GM10847 (cell line): ENCODE results near the gene SND1.

Experiments used
- POLR2A ChIP-seq: IDR thresholded peaks from 2 replicates; pipeline ENCODE4 v1.6.1; 2011; ENCODE audit not compliant: insufficient read length; ENCODE audit errors: extremely low read depth

Gene SND1

DNA sequence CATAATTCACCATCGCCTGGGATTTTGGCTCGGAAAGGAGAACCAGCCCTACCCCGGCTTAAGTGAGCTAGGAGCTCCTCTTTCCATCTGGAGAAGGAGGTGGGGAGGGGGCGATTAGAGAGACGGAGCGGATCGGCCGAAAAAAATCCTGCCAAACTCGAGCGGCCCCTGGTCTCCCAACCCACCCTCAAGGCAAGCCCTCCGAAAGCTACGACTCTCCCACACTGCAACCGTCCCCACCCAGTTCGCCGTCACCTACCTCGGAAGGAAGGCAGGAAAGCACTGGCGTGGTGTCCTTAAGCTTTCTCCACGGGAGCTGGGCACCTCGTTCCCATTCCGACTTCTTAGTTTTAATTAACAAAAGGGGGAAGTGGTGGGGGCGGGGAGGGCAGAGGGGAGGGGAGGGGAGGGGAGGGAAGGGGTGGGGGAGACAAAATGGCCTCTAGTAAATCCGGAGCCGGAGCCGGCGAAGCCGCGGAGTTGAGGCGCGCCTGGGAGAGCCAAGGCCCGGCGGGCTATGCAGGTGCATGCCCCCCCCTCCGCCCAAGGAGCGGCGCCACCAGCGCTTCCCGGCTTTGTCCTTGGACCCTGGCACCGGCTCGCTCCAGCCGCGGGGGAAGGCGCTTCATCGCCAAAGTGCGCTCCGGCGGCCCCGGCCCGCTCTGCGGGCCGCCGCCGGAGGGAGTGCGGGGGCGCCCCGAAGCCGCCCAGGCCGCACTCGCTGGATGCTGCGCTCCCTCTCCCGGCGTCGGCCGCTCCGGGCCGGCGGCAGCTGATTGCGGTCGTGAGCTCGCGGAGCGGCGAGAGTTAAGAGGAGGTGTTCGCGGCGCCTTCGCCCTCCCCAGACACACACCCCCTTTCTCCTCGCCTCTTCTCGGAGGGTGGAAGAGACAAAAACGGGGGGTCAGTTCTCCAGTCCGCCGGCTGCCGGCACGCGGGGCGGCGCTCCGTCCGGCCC lies 378.9 kb downstream of the SND1 start, which contains the start of gene LRRC4:
Gene LRRC4 (minus strand): TSS at position 784 of the 958 bp plus-strand sequence. CDS start 797 bp downstream, outside the sequence.
- TF ChIP-seq POLR2A = no peak

- TF ChIP-seq POLR2A = no peak
Measured at GRCh38 chr7:128031901-128032604, 380.1 kb downstream of the SND1 start.

DNA sequence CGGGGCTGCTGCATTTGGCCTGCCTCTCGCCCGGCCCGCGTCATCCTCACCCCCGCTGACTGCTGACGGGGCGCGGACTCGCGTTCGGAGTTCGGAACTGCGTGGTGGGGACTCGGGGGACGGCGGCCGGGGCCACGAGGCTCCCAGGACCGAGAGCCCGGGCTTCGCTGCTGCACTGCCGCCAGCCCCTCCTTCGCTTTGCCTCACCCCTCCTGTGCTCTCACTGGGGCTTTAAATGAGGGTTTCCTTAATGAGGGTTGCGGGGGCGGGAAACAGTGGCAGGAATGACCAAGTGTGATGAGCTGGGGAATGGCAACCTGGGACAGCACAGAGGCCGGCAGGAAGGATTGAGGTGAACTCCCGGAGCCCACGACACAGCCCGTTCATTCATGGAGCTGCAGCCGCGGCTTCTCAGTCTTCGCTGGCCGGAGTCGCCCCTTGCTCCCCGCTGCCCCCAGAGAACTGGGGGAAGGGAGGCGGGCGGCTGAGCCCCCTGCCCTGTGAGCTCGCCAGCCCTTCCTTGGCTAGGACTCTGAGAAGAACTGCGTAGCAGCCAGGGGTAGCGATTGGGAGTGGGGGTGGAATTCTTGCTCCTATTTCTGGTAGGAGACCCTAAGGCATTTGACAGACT lies 380.7 kb downstream of the SND1 start:
- TF ChIP-seq POLR2A = no peak

DNA sequence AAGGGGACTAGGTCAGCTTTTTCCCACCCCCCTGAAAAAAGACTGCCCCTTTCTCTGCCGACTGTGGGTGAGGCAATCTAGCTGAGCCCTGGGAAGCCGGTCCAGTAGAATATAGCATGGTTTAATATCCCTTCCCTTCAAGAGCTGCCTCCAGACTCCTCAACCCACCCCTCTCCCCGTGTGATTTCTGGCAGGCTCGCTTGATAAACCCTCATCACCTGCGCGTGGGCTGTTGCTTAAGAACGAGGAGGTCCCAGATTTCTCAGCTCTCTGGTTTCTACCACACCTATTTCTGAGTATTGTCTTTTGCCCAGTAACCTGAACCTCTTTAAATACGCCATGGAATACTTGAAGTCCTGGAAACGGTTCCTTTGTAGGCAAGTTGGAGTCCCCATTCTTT lies 381.3 kb downstream of the SND1 start:
- no peak for TF ChIP-seq POLR2A

DNA sequence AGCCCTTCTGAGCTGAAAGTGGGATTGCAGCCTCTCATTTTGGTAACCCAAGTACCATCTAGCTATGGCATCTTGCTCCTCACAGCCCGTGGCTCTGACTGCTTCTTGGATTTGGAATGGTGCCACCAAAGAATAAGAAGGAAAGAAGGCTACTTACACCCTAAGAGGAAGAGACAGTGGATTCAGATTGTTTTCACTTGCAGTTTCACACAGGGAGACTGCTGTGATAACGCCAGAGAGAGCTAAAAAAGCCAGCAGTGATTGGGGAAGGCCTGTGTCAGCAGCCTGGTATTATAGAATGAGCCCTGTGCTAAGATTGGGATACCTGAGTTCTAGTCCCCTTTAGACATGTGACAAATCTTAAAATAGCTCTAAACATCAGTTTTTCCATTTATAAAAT lies 382.8 kb downstream of the SND1 start:
- TF ChIP-seq POLR2A = no peak

GRCh38 chr7:128035712-128036111 lies 383.7 kb downstream of the SND1 start:
- no peak for TF ChIP-seq POLR2A

DNA sequence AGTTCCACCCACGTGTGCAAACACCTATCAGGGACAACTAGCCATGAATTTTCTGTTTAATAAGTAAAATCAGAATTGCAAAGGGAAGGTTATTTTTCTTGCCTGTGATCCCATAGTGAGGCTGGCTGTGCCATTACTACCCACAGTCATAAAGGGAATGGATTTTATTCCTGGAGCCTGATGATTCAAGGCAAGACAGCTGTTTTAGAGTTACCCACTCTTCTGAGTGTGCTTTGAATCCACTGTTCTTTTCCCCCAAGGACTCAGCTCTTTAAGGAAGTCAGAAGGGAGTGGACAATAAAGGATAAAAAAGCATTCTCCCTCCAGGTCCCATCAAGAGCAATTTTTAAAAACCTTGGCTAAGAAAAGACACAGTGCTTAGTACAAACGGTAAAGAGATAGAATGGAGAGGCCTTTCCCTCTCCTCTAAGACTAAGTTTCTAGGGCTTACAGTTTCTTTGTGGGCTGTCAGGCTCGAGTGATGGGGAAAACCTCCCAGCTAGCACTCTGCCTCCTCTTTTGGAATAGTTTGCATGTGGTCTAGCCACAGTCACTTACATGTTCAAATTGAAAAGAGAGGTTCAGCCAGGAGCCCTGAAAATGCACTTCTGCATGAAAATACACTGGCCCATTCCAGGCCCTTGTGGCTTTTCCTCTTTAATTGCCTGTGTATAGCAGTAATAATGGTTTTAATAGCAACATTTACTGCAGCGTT lies 384.4 kb downstream of the SND1 start:
- TF ChIP-seq POLR2A = no peak

GRCh38 chr7:128037081-128037480 lies 385.1 kb downstream of the SND1 start:
- no peak for TF ChIP-seq POLR2A

DNA sequence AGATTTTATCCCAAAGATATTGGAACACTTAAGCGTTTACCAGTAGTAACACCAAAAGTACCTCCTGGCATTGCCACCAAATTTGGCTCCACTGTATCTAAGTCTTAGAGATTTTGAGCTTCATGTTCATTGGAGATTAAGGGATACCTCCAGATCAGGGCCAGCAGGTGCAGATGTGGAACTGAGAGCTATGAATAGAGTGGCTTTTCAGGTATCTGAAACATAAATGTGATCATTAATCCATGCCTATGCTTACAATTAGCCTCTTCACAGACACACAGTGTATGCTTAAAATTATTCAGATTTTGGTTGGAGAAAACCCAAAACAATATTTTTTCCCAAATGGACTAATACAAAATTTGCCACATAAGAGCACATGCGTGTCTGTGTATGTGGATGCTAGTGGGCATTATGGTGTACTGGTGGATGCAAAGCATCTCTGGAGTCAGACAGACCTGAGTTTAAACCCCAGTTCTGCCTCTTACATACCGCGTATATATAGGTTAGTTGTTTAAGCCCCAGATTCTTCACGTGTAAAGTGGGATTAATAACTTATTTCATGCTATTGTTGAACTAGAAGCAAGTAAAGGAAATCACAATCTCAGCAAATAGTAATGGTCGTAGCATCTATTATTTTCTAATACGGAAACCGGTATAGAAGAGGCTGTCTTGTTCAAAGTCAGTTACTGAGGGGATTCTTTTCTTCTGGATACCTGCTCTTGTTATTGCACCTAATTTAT lies 386.1 kb downstream of the SND1 start:
- no peak for TF ChIP-seq POLR2A

GRCh38 chr7:128039544-128039953 lies 387.6 kb downstream of the SND1 start:
- TF ChIP-seq POLR2A = no peak

DNA sequence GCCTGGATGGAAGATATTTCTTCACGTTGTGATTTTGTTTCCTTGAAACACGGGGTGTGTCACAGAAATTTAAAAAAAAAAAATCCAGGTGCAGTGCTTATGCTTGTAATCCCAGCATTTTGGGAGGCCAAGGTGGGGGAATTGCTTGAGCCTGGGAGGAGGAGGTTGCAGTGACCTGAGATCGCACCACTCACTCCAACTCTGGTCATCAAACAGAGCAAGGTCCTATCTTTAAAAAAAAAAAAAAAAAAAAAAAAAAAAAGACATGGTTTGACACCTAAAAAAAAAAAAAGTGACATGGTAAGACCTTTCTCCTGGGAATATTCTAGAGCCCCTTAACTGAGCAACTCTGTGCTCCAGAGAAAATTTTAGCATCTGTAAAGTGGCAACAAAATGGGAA lies 388.2 kb downstream of the SND1 start:
- TF ChIP-seq POLR2A = no peak

- TF ChIP-seq POLR2A = no peak
Measured at GRCh38 chr7:128041203-128041602, 389.2 kb downstream of the SND1 start.

GRCh38 chr7:128042012-128042411 lies 390.0 kb downstream of the SND1 start:
- no peak for TF ChIP-seq POLR2A

DNA sequence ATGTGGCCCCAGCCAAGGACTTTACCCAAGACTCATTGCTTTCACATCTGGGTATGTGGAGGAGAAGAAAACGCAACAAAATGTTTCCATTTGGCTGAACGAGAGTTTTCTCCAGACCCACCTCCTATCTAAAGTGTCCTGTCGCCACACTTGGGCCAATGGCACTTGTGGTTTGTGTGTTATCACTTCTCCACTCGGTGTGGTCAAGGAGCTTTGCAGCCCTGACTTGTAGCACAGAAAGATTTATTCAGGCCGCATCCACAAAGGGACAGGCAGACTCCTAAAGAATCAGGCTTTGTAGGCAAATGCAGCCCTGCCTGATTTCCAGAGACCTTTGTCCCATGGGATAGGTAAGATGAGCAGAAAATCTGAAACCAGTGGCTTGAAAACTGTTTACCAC lies 392.1 kb downstream of the SND1 start:
- TF ChIP-seq POLR2A = no peak
